Naive thymus-derived CD8-positive, alpha-beta T cell (primary cell): ENCODE measurements around the gene ARAF. TPM values are rescaled to one million over a fixed set of nuclear protein-coding genes. Genes with fewer than 3 reads are reported as not detected.

Experiments
- ATAC-seq, 2 donors: fragments of 150-1000 bp; cut with Tn5 transposase in 1 of 2; sonication (Bioruptor Pico), chemical (Tn5 transposase) in 1 of 2; 1 replicate in 1 of 2; 2 replicates in 1 of 2; pipeline ENCODE4 v1.10.0; 2021; ENCODE audit warnings: mild to moderate bottlenecking in 2 of 2, moderate library complexity in 2 of 2
- POLR2A ChIA-PET: fragments of 350-600 bp; sonication (Branson Sonifier 250); formaldehyde crosslinking; loops from one replicate; lab custom pipeline; 2021; ENCODE audit warnings: antibody characterized with exemption; lab: Charles Lee
- DNase-seq, 10 donors: peaks; one replicate each; pipeline versions ENCODE4 v3.0.0 to v3.0.0-alpha.2; 2020 to 2022
- H3K27ac Mint-ChIP-seq, 10 donors: one replicate each; pipeline ENCODE4 v1.8.0; 2020 to 2022; ENCODE audit warnings: mild to moderate bottlenecking in 10 of 10, mixed read lengths in 10 of 10, moderate library complexity in 4 of 10, inconsistent platforms in 1 of 10
- H3K27me3 Mint-ChIP-seq, 5 donors: one replicate each; pipeline ENCODE4 v1.8.0; 2021 to 2022; ENCODE audit warnings: mixed read lengths in 5 of 5
- H3K36me3 Mint-ChIP-seq, 3 donors: one replicate each; pipeline ENCODE4 v1.8.0; 2020 to 2022; ENCODE audit warnings: mixed read lengths in 3 of 3, mild to moderate bottlenecking in 2 of 3, inconsistent platforms in 1 of 3
- H3K4me1 Mint-ChIP-seq, 4 donors: one replicate each; pipeline ENCODE4 v1.8.0; 2021 to 2022; ENCODE audit warnings: mixed read lengths in 4 of 4
- H3K4me3 Mint-ChIP-seq, 10 donors: one replicate each; pipeline ENCODE4 v1.8.0; 2020 to 2022; ENCODE audit warnings: mild to moderate bottlenecking in 10 of 10, mixed read lengths in 10 of 10, moderate library complexity in 6 of 10, inconsistent platforms in 1 of 10
- H3K9me3 Mint-ChIP-seq, 9 donors: one replicate each; pipeline ENCODE4 v1.8.0; 2020 to 2022; ENCODE audit warnings: mixed read lengths in 9 of 9, mild to moderate bottlenecking in 3 of 9, inconsistent platforms in 1 of 9, moderate library complexity in 1 of 9
- microRNA-seq: library from miRNA; unstranded; fragments of <30 nt; microRNA quantifications from one replicate; pipeline ENCODE4 v1.2.0, GENCODE V29; 2022; ENCODE audit warnings: borderline microRNAs expressed
- polyA plus RNA-seq, 3 donors: library from polyadenylated mRNA; unstranded; fragments of 300-500 nt; fragmentation: Illumina TruSeq; gene quantifications; one replicate each; pipeline ENCODE4 v1.2.3, GENCODE V29; 2021
- total RNA-seq, 8 experiments: library from RNA in 2 of 8; stranded (reverse) in 2 of 8; gene quantifications; one replicate each; pipeline ENCODE4 v1.2.3 and lab custom pipeline; 2021 to 2026

The ARAF gene
- total and polyA plus RNA-seq, 5 experiments from 2014 or later, result 63.2 to 121 (median 95.4) TPM

DNA sequence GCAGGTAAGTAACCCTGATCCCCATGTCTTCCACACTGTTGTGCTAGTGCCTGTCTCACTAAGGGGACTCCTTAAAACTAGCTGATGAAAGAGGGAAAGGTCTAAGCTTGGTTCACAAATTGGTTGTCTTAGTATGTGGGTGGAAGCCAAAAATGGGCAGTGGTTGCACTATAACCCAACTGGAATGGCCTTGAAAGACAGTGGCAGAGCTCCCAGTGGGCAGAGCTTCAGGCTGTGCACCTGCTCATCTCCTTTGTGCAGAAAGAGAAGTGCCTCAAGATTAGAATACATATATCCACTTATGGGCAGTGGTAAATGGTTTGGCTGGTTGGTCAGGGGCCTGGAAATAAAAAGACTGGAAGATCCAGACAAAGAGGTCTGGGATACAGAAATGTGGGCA is 51.4 kb downstream of the ARAF start:
- no peaks in the 10 kb centered on the region for H3K36me3 Mint-ChIP-seq
- H3K27ac Mint-ChIP-seq, result no peak overlapping the region
- POLR2A ChIA-PET, result no interaction called here
- no peaks in the 10 kb centered on the region for H3K9me3 Mint-ChIP-seq
- no peak for ATAC-seq
- H3K27me3 Mint-ChIP-seq, result peaks cover 0 to 1% (median 0%) of the 10 kb centered on the region in 5 donors
- DNase-seq, result no peak
- H3K4me1 Mint-ChIP-seq, result peaks cover 3 to 9% (median 4%) of the 10 kb centered on the region in 4 donors
- no peak overlapping the region for H3K4me3 Mint-ChIP-seq

DNA sequence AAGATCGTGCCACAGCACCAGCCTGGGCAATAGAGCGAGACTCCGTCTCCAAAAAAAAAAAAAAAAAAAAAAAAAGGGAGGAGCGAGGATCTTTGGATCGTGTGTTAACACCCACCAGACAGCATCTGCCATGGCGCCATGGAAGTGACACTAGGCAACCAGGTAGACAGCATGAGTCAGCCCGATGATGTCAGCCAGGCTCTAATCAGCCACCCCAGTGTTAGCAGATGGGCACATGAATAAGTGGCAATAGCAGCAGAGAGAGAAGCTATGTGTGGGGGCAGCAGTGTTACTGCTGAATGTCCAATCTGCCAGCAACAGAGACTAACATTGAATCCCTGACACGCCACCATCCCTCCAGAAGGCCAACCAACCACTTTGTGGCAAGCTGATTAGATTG is 52.1 kb downstream of the ARAF start:
- DNase-seq (no peak), ATAC-seq (no peak)
- POLR2A ChIA-PET, result no interaction called here
- no peak overlapping the region for H3K4me3 Mint-ChIP-seq
- peaks cover 3 to 5% (median 3%) of the 10 kb centered on the region in 4 donors for H3K4me1 Mint-ChIP-seq
- no peak overlapping the region for H3K27ac Mint-ChIP-seq
- H3K9me3 Mint-ChIP-seq, result no peaks in the 10 kb centered on the region
- no peaks in the 10 kb centered on the region for H3K36me3 Mint-ChIP-seq
- H3K27me3 Mint-ChIP-seq, result peaks cover 0 to 1% (median 0%) of the 10 kb centered on the region in 5 donors

DNA sequence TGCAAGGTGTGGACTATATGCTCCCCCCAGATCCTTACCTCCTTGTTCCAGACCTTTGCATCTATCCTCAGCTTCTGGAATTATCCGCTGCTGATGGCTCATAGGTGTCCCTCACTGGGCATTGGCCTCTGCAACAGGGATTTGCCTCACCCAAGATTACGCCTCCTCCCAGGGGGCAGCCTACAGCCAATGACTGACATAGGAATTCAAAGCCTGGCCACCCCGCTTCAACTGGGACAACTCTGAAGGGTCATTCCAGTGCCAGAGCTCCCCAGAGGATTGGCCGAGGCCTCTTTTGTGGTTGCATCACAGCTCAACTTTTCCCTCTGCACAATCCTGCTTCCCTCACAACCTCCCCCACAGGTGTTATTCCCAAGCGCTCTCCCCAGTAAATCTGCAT is 53.6 kb downstream of the ARAF start:
- DNase-seq (no peak), ATAC-seq (no peak)
- POLR2A ChIA-PET, result no interaction called here
- Mint-ChIP-seq H3K9me3 (peaks cover 0 to 2% (median 0%) of the 10 kb centered on the region in 9 donors), H3K4me3 (no peak overlapping the region), H3K27me3 (peaks cover 0 to 4% (median 0%) of the 10 kb centered on the region in 5 donors), H3K36me3 (no peaks in the 10 kb centered on the region), H3K27ac (no peak overlapping the region), H3K4me1 (peaks cover 0 to 3% (median 2%) of the 10 kb centered on the region in 4 donors)

DNA sequence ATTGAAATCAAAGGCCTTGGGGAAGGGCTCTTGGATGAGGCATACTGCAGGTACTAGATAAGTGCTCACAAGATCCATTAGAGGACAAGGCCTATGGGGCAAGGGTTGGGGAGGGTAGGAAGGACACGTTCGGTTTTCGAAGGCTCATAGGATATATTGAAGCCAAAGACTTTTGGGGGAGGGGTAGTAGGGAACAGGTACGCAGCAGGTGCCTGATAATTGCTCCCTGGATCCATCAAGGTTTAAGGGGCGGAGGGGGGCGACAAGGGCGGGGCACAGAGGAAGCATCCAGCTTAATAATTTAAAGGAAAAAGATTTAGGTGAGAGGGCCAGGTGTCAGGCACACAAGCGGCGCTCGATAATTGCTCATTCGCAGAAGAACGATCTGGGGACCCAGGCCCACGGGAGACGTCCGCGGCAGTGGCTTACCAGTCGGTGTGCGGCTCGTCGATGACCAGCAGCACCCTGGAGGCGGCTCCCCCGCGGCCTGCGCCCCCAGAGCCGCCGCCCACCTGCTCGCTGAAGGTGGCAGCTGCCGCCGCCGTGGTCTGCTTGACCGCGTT is 58.0 kb downstream of the ARAF start:
- Mint-ChIP-seq H3K27ac (peak overlapping the region in 1 of 10 donors; percentile 57), H3K9me3 (peaks cover 0 to 2% (median 0%) of the 10 kb centered on the region in 9 donors), H3K36me3 (no peaks in the 10 kb centered on the region), H3K27me3 (peaks cover 0 to 4% (median 0%) of the 10 kb centered on the region in 5 donors), H3K4me3 (peak overlapping the region; percentile 16 to 72 (median 59)), H3K4me1 (peaks cover 5 to 19% (median 18%) of the 10 kb centered on the region in 4 donors)
- POLR2A ChIA-PET, result interaction anchor here (0.6 kb wide), 1 partner anchor 245 kb away, joined by 3 read pairs; no protein-coding TSS in a partner anchor
- ATAC-seq (no peak), DNase-seq (no peak)

DNA sequence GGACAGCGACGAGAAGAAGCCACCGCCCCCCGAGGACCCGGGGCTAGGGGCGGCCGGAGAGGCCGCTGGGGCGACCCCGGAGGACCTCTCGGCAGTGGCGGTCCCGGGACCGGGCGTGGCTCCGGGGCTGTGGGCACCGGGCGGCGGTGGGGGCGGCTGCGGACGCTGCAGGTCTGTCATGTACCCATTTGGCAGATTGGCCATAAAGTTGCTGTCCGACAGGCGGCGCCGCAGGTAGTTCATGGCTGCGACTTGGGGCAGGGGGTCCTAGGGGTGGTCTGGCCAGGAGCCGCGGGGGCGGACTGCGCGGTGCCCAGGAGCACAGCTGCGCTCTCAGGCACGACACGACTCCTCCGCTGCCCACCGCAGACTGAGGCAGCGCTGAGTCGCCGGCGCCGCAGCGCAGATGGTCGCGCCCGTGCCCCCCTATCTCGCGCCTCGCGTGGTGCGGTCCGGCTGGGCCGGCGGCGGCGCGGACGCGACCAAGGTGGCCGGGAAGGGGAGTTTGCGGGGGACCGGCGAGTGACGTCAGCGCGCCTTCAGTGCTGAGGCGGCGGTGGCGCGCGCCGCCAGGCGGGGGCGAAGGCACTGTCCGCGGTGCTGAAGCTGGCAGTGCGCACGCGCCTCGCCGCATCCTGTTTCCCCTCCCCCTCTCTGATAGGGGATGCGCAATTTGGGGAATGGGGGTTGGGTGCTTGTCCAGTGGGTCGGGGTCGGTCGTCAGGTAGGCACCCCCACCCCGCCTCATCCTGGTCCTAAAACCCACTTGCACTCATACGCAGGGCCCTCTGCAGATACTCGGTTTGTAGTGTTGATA is 58.7 kb downstream of the ARAF start, which contains the start of gene SYN1:
Gene SYN1 (minus strand): TSS at position 372 of the 817 bp plus-strand sequence. CDS start 129 bp downstream, at position 243.
- Mint-ChIP-seq H3K27ac (peak within 1 kb of the TSS in 3 of 10 donors; percentile 17 to 71 (median 57)), H3K27me3 (peaks cover 0 to 4% (median 0%) of the 10 kb centered on the region in 5 donors), H3K36me3 (no peaks in the 10 kb centered on the region), H3K4me3 (peak within 1 kb of the TSS; percentile 43 to 72 (median 62)), H3K9me3 (peaks cover 0 to 2% (median 0%) of the 10 kb centered on the region in 9 donors), H3K4me1 (peaks cover 5 to 22% (median 21%) of the 10 kb centered on the region in 4 donors)
- POLR2A ChIA-PET, result interaction anchor here (0.6 kb wide), 2 partner anchors 246 to 372 kb away, joined by 3 to 4 read pairs; no protein-coding TSS in a partner anchor
- ATAC-seq (peak; percentile 72 to 81), DNase-seq (peak; percentile 67 to 88 (median 78))

DNA sequence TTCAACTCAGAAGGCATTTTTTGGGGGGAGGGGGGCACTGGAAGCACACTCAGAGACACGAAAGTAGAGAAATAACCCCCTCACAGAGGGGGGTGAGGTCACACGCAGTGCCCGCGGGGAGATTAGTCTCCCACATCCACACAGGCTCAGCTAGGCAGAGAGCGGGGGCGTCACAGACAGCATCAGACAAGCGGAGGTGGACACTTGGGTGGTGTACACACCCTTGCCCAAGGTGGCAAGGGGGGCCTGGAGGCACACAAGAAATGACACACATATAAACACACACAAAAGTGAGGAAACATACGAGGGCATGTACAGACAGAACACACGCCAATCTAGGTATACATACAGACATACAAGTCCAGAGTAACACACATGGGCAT is 59.3 kb downstream of the ARAF start:
- peak overlapping the region in 2 of 10 donors; percentile 17 to 71 for H3K27ac Mint-ChIP-seq
- no peaks in the 10 kb centered on the region for H3K36me3 Mint-ChIP-seq
- peaks cover 0 to 4% (median 0%) of the 10 kb centered on the region in 5 donors for H3K27me3 Mint-ChIP-seq
- H3K4me1 Mint-ChIP-seq, result peaks cover 7 to 22% (median 21%) of the 10 kb centered on the region in 4 donors
- H3K9me3 Mint-ChIP-seq, result peaks cover 0 to 2% (median 0%) of the 10 kb centered on the region in 9 donors
- peak overlapping the region in 9 of 10 donors; percentile 25 to 70 (median 43) for H3K4me3 Mint-ChIP-seq
- DNase-seq, result no peak
- no peak for ATAC-seq
- POLR2A ChIA-PET, result interaction anchor here (0.6 kb wide), 1 partner anchor 373 kb away, joined by 4 read pairs; no protein-coding TSS in a partner anchor

Small RNA genes within 50 kb of the gene (microRNA-seq; reads per million reads assigned to microRNA genes)
- gene MIR4769, result not detected

Other genes starting within 250 kb of the ARAF start
- 1 to 10 TPM; 2.0 to 2.2 TPM for gene ZNF157, start 190.6 kb upstream of the ARAF start, total RNA-seq
- under 1 TPM; 0.34 to 0.67 (median 0.61) TPM for gene ZNF157, start 190.6 kb upstream of the ARAF start, polyA plus RNA-seq
- gene ZNF41, start 78.0 kb upstream of the ARAF start, total RNA-seq, result 10 to 100 TPM; 15.1 to 15.3 TPM
- 1 to 10 TPM; 3.5 to 4.7 (median 4.4) TPM for gene ZNF41, start 78.0 kb upstream of the ARAF start, polyA plus RNA-seq
- gene TIMP1, start 21.2 kb downstream of the ARAF start, total RNA-seq, result 10 to 100 TPM; 31.3 to 37.4 TPM
- 10 to 100 TPM; 49.9 to 75.5 (median 59.6) TPM for gene TIMP1, start 21.2 kb downstream of the ARAF start, polyA plus RNA-seq
- gene SYN1, start 58.7 kb downstream of the ARAF start, total RNA-seq, result 1 to 10 TPM in 1 of 2 experiments, under 1 TPM in 1; 0.47 to 1.2 TPM
- gene SYN1, start 58.7 kb downstream of the ARAF start, polyA plus RNA-seq, result 1 to 10 TPM in 1 of 3 donors, under 1 TPM in 2; 0.30 to 1.3 (median 0.95) TPM
- gene CFP, start 68.7 kb downstream of the ARAF start, total RNA-seq, result 10 to 100 TPM; 16.9 to 19.5 TPM
- gene CFP, start 68.7 kb downstream of the ARAF start, polyA plus RNA-seq, result 10 to 100 TPM in 2 of 3 donors, 1 to 10 TPM in 1; 5.4 to 12.7 (median 10.3) TPM
- 10 to 100 TPM; 32.3 to 36.4 TPM for gene ELK1, start 89.4 kb downstream of the ARAF start, total RNA-seq
- gene ELK1, start 89.4 kb downstream of the ARAF start, polyA plus RNA-seq, result 10 to 100 TPM; 15.2 to 19.1 (median 17.2) TPM
- gene UXT, start 98.0 kb downstream of the ARAF start, total RNA-seq, result 100 to 1,000 TPM; 215 to 217 TPM
- gene UXT, start 98.0 kb downstream of the ARAF start, polyA plus RNA-seq, result 100 to 1,000 TPM; 383 to 458 (median 390) TPM